Activated T-helper 2 cell treated with anti-CD3 and anti-CD28 coated beads, Interferon-gamma antibody, Interleukin-2, Interleukin-4, amounts not matched to agents 10 μg/mL and 5 μg/mL and 100 μg/mL, durations not matched to agents 14 hours and 24 hours and 36 hours (primary cell): ENCODE results near the gene TJAP1. TPM values are rescaled to one million over a fixed set of nuclear protein-coding genes. Genes with fewer than 3 reads are reported as not detected.
A peak's percentile ranks its signal among the peaks of the same experiment; 100 is the strongest.

Experiments used
- DNase-seq: peaks from one replicate; pipeline ENCODE4 v3.0.0; 2021; ENCODE audit warnings: low spot score
- H3K27ac Mint-ChIP-seq: one replicate; pipeline ENCODE4 v1.8.0; 2021; ENCODE audit warnings: mixed read lengths
- H3K27me3 Mint-ChIP-seq: one replicate; pipeline ENCODE4 v1.8.0; 2021; ENCODE audit warnings: low read depth, mixed read lengths
- H3K36me3 Mint-ChIP-seq: one replicate; pipeline ENCODE4 v1.8.0; 2021; ENCODE audit warnings: low read depth, mixed read lengths
- H3K4me1 Mint-ChIP-seq: one replicate; pipeline ENCODE4 v1.8.0; 2021; ENCODE audit warnings: low read depth, mixed read lengths
- H3K4me3 Mint-ChIP-seq: one replicate; pipeline ENCODE4 v1.8.0; 2021; ENCODE audit warnings: low read depth, mild to moderate bottlenecking, moderate library complexity, mixed read lengths
- H3K9me3 Mint-ChIP-seq: one replicate; pipeline ENCODE4 v1.8.0; 2021; ENCODE audit warnings: mixed read lengths
- intact Hi-C: fragments of 100-400 bp; cut with micrococcal nuclease; formaldehyde crosslinking; loops from one replicate; pipeline ENCODE4 v1.15.1; 2023
- total RNA-seq: library from RNA; stranded (reverse); gene quantifications from 2 replicates; pipeline ENCODE4 v1.2.3, GENCODE V29; 2022

The TJAP1 gene
- total RNA-seq, 1 donor from 2014 or later: 42.7 TPM

- Mint-ChIP-seq H3K4me3 (no peak overlapping the region), H3K9me3 (no peaks in the 10 kb centered on the region), H3K27ac (no peak overlapping the region), H3K27me3 (peaks cover 10% of the 10 kb centered on the region), H3K36me3 (no peaks in the 10 kb centered on the region), H3K4me1 (no peaks in the 10 kb centered on the region)
- no peak for DNase-seq
- intact Hi-C loops: no loop called here
Measured at GRCh38 chr6:43471399-43471798, 6.0 kb upstream of the TJAP1 start.

- no peak for DNase-seq
- no peak overlapping the region for H3K27ac Mint-ChIP-seq
- peaks cover 10% of the 10 kb centered on the region for H3K27me3 Mint-ChIP-seq
- H3K36me3 Mint-ChIP-seq: no peaks in the 10 kb centered on the region
- peaks cover 9% of the 10 kb centered on the region for H3K4me1 Mint-ChIP-seq
- intact Hi-C loops: no loop called here
- H3K4me3 Mint-ChIP-seq: no peak overlapping the region
- H3K9me3 Mint-ChIP-seq: no peaks in the 10 kb centered on the region
Measured at GRCh38 chr6:43472515-43472914, 4.9 kb upstream of the TJAP1 start.

GRCh38 chr6:43475516-43475915, 1.9 kb upstream of the TJAP1 start:
- H3K36me3 Mint-ChIP-seq: peaks cover 3% of the 10 kb centered on the region
- H3K4me3 Mint-ChIP-seq: no peak overlapping the region
- peaks cover 31% of the 10 kb centered on the region for H3K4me1 Mint-ChIP-seq
- peaks cover 4% of the 10 kb centered on the region for H3K27me3 Mint-ChIP-seq
- H3K9me3 Mint-ChIP-seq: no peaks in the 10 kb centered on the region
- DNase-seq: no peak
- no peak overlapping the region for H3K27ac Mint-ChIP-seq
- intact Hi-C loops: no loop called here

GRCh38 chr6:43476746-43477145, 624 bp upstream of the TJAP1 start:
- Mint-ChIP-seq H3K4me1 (peaks cover 38% of the 10 kb centered on the region), H3K9me3 (no peaks in the 10 kb centered on the region), H3K36me3 (peaks cover 3% of the 10 kb centered on the region), H3K27ac (peak overlapping the region; percentile 89), H3K27me3 (no peaks in the 10 kb centered on the region), H3K4me3 (peak overlapping the region; percentile 95)
- no peak for DNase-seq
- intact Hi-C loops: no loop called here

GRCh38 chr6:43478008-43478372, 620 bp downstream of the TJAP1 start:
- Mint-ChIP-seq H3K9me3 (no peaks in the 10 kb centered on the region), H3K4me3 (peak overlapping the region; percentile 95), H3K4me1 (peaks cover 44% of the 10 kb centered on the region), H3K36me3 (peaks cover 7% of the 10 kb centered on the region), H3K27me3 (no peaks in the 10 kb centered on the region), H3K27ac (peak overlapping the region; percentile 89)
- intact Hi-C loops: no loop called here
- no peak for DNase-seq

GRCh38 chr6:43481075-43481474, 3.7 kb downstream of the TJAP1 start:
- intact Hi-C loops: no loop called here
- H3K27ac Mint-ChIP-seq: no peak overlapping the region
- peaks cover 7% of the 10 kb centered on the region for H3K36me3 Mint-ChIP-seq
- DNase-seq: no peak
- no peak overlapping the region for H3K4me3 Mint-ChIP-seq
- no peaks in the 10 kb centered on the region for H3K27me3 Mint-ChIP-seq
- H3K9me3 Mint-ChIP-seq: no peaks in the 10 kb centered on the region
- H3K4me1 Mint-ChIP-seq: peaks cover 46% of the 10 kb centered on the region

GRCh38 chr6:43481591-43482236, 4.3 kb downstream of the TJAP1 start:
- Mint-ChIP-seq H3K27me3 (no peaks in the 10 kb centered on the region), H3K36me3 (peaks cover 7% of the 10 kb centered on the region), H3K4me1 (peaks cover 43% of the 10 kb centered on the region), H3K9me3 (no peaks in the 10 kb centered on the region), H3K4me3 (no peak overlapping the region), H3K27ac (no peak overlapping the region)
- intact Hi-C loops: no loop called here
- DNase-seq: no peak

- Mint-ChIP-seq H3K4me3 (no peak overlapping the region), H3K27ac (no peak overlapping the region), H3K27me3 (no peaks in the 10 kb centered on the region), H3K36me3 (peaks cover 4% of the 10 kb centered on the region), H3K9me3 (no peaks in the 10 kb centered on the region), H3K4me1 (peaks cover 6% of the 10 kb centered on the region)
- intact Hi-C loops: no loop called here
- DNase-seq: no peak
Measured at GRCh38 chr6:43488667-43489276, 11.4 kb downstream of the TJAP1 start.

GRCh38 chr6:43489277-43490072, 12.1 kb downstream of the TJAP1 start:
- Mint-ChIP-seq H3K9me3 (no peaks in the 10 kb centered on the region), H3K27me3 (no peaks in the 10 kb centered on the region), H3K36me3 (peaks cover 4% of the 10 kb centered on the region), H3K27ac (no peak overlapping the region), H3K4me3 (no peak overlapping the region), H3K4me1 (peaks cover 6% of the 10 kb centered on the region)
- DNase-seq: no peak
- intact Hi-C loops: no loop called here

GRCh38 chr6:43490523-43490939, 13.2 kb downstream of the TJAP1 start:
- Mint-ChIP-seq H3K27me3 (no peaks in the 10 kb centered on the region), H3K27ac (no peak overlapping the region), H3K4me1 (peaks cover 11% of the 10 kb centered on the region)

GRCh38 chr6:43491750-43492661, 14.6 kb downstream of the TJAP1 start:
- H3K4me1 Mint-ChIP-seq: peaks cover 11% of the 10 kb centered on the region

More at GRCh38 chr6:43490523-43490939, 13.2 kb downstream of the TJAP1 start:
- intact Hi-C loops: no loop called here
- H3K4me3 Mint-ChIP-seq: no peak overlapping the region
- DNase-seq: no peak
- no peaks in the 10 kb centered on the region for H3K9me3 Mint-ChIP-seq
- peaks cover 4% of the 10 kb centered on the region for H3K36me3 Mint-ChIP-seq

GRCh38 chr6:43492673-43493072, 15.3 kb downstream of the TJAP1 start:
- Mint-ChIP-seq H3K27me3 (no peaks in the 10 kb centered on the region), H3K9me3 (no peaks in the 10 kb centered on the region), H3K4me3 (no peak overlapping the region), H3K27ac (no peak overlapping the region), H3K4me1 (peaks cover 11% of the 10 kb centered on the region), H3K36me3 (peaks cover 4% of the 10 kb centered on the region)
- intact Hi-C loops: no loop called here
- no peak for DNase-seq

More at GRCh38 chr6:43491750-43492661, 14.6 kb downstream of the TJAP1 start:
- Mint-ChIP-seq H3K36me3 (peaks cover 4% of the 10 kb centered on the region), H3K27ac (no peak overlapping the region), H3K4me3 (no peak overlapping the region), H3K27me3 (no peaks in the 10 kb centered on the region), H3K9me3 (no peaks in the 10 kb centered on the region)
- DNase-seq: no peak
- intact Hi-C loops: no loop called here
